Stomach smooth muscle (tissue), 2 donors: ENCODE measurements around the gene RPL39L.

ENCODE experiments used
- H3K27ac ChIP-seq: one replicate; pipeline ENCODE4 v1.7.0; 2013; ENCODE audit warnings: mild to moderate bottlenecking, low read length, inconsistent platforms
- H3K27me3 ChIP-seq, 2 donors: one replicate each; pipeline ENCODE4 v1.7.0; 2013; ENCODE audit warnings: low read length in 2 of 2; ENCODE audit not compliant: insufficient read depth in 2 of 2, control insufficient read depth in 1 of 2
- H3K36me3 ChIP-seq, 2 donors: one replicate each; pipeline ENCODE4 v1.7.0; 2013; ENCODE audit warnings: low read length in 2 of 2; ENCODE audit not compliant: control insufficient read depth in 2 of 2, insufficient read depth in 2 of 2
- H3K4me1 ChIP-seq: one replicate; pipeline ENCODE4 v1.7.0; 2013; ENCODE audit warnings: low read length; ENCODE audit not compliant: control insufficient read depth, insufficient read depth
- H3K4me3 ChIP-seq, 2 donors: one replicate each; pipeline ENCODE4 v1.7.0; 2013; ENCODE audit warnings: low read length in 2 of 2
- H3K9ac ChIP-seq, 2 donors: one replicate each; pipeline ENCODE4 v1.7.0; 2013; ENCODE audit warnings: low read length in 2 of 2, mild to moderate bottlenecking in 1 of 2
- H3K9me3 ChIP-seq, 2 donors: one replicate each; pipeline ENCODE4 v1.7.0; 2013; ENCODE audit warnings: low read length in 2 of 2; ENCODE audit not compliant: control insufficient read depth in 2 of 2
- donor health status: healthy.
- donor health status: Pancreatic carcinoma.

The RPL39L gene

GRCh38 chr3:187079090-187080022, 59.9 kb downstream of the RPL39L start:
- no peaks in the 10 kb centered on the region for H3K27me3 ChIP-seq
- no peak overlapping the region for H3K4me3 ChIP-seq
- no peaks in the 10 kb centered on the region for H3K9me3 ChIP-seq
- H3K27ac ChIP-seq, result no peak overlapping the region
- peaks cover 0 to 7% of the 10 kb centered on the region in 2 donors for H3K36me3 ChIP-seq
- no peaks in the 10 kb centered on the region for H3K4me1 ChIP-seq
- no peak overlapping the region for H3K9ac ChIP-seq

GRCh38 chr3:187077537-187077936, 61.8 kb downstream of the RPL39L start:
- H3K27ac ChIP-seq, result no peak overlapping the region
- no peaks in the 10 kb centered on the region for H3K27me3 ChIP-seq
- no peaks in the 10 kb centered on the region for H3K4me1 ChIP-seq
- H3K36me3 ChIP-seq, result peaks cover 0 to 7% of the 10 kb centered on the region in 2 donors
- H3K9me3 ChIP-seq, result no peaks in the 10 kb centered on the region
- H3K9ac ChIP-seq, result no peak overlapping the region
- H3K4me3 ChIP-seq, result no peak overlapping the region

GRCh38 chr3:187077085-187077484, 62.2 kb downstream of the RPL39L start:
- Histone ChIP-seq H3K9me3 (no peaks in the 10 kb centered on the region), H3K9ac (no peak overlapping the region), H3K4me3 (no peak overlapping the region), H3K4me1 (no peaks in the 10 kb centered on the region), H3K27ac (no peak overlapping the region), H3K27me3 (no peaks in the 10 kb centered on the region), H3K36me3 (peaks cover 0 to 7% of the 10 kb centered on the region in 2 donors)

- Histone ChIP-seq H3K9ac (no peak overlapping the region), H3K9me3 (no peaks in the 10 kb centered on the region), H3K27ac (no peak overlapping the region), H3K4me3 (no peak overlapping the region), H3K27me3 (no peaks in the 10 kb centered on the region), H3K36me3 (peaks cover 0 to 7% of the 10 kb centered on the region in 2 donors), H3K4me1 (no peaks in the 10 kb centered on the region)
These were observed 63.0 kb downstream of the RPL39L start for GRCh38 chr3:187076297-187076696.

- Histone ChIP-seq H3K36me3 (peaks cover 0 to 7% of the 10 kb centered on the region in 2 donors), H3K4me3 (no peak overlapping the region), H3K9ac (no peak overlapping the region), H3K27me3 (no peaks in the 10 kb centered on the region), H3K27ac (no peak overlapping the region), H3K4me1 (no peaks in the 10 kb centered on the region), H3K9me3 (no peaks in the 10 kb centered on the region)
These were observed 64.5 kb downstream of the RPL39L start for GRCh38 chr3:187074846-187075245.

GRCh38 chr3:187073581-187074098, 65.7 kb downstream of the RPL39L start:
- no peaks in the 10 kb centered on the region for H3K4me1 ChIP-seq
- H3K36me3 ChIP-seq, result peaks cover 0 to 7% of the 10 kb centered on the region in 2 donors
- no peak overlapping the region for H3K9ac ChIP-seq
- H3K4me3 ChIP-seq, result no peak overlapping the region
- H3K9me3 ChIP-seq, result no peaks in the 10 kb centered on the region
- H3K27me3 ChIP-seq, result no peaks in the 10 kb centered on the region
- no peak overlapping the region for H3K27ac ChIP-seq

GRCh38 chr3:187072511-187072910, 66.8 kb downstream of the RPL39L start:
- H3K4me1 ChIP-seq, result no peaks in the 10 kb centered on the region
- H3K36me3 ChIP-seq, result peaks cover 0 to 5% of the 10 kb centered on the region in 2 donors
- no peaks in the 10 kb centered on the region for H3K27me3 ChIP-seq
- no peak overlapping the region for H3K9ac ChIP-seq
- H3K27ac ChIP-seq, result no peak overlapping the region
- H3K4me3 ChIP-seq, result no peak overlapping the region
- no peaks in the 10 kb centered on the region for H3K9me3 ChIP-seq

GRCh38 chr3:187072102-187072501, 67.2 kb downstream of the RPL39L start:
- H3K9me3 ChIP-seq, result no peaks in the 10 kb centered on the region
- H3K27me3 ChIP-seq, result no peaks in the 10 kb centered on the region
- peaks cover 0 to 5% of the 10 kb centered on the region in 2 donors for H3K36me3 ChIP-seq
- no peak overlapping the region for H3K4me3 ChIP-seq
- no peak overlapping the region for H3K27ac ChIP-seq
- H3K4me1 ChIP-seq, result no peaks in the 10 kb centered on the region
- no peak overlapping the region for H3K9ac ChIP-seq
